Stimulated activated CD4-positive, alpha-beta T cell treated with anti-CD3 and anti-CD28 coated beads, Interleukin-15, amount 100 ng/mL, for 48 hours (primary cell): ENCODE data around the gene EZR.

Experiments used
- DNase-seq, 2 donors: peaks; one replicate each; pipeline ENCODE4 v3.0.0-alpha.2; 2020; ENCODE audit warnings: low read depth in 2 of 2

Gene EZR

GRCh38 chr6:158735009-158735408 lies 84.2 kb downstream of the EZR start:
- DNase-seq: no peak

GRCh38 chr6:158730541-158730907 lies 88.6 kb downstream of the EZR start:
- DNase-seq: no peak

- no peak for DNase-seq
These were observed 89.1 kb downstream of the EZR start for GRCh38 chr6:158729906-158730540.

DNA sequence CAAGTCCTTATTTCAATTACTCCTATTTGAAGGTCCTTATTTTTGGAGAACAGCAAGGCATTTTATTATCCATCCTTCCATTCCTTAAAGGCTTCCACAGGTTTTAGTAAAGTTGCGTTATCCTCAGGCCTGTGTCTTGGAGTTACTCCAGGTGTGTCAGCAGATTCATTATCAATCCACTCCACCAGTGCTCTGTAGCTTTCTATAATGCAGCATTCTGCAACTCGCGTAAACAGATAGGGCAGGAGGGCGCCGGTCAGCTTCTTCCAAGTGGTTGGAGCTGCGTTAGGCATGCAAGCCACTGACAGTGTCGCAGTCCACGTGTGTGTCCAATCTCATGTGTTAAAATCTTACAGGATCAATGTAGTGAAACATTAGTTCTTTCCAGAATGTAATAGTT lies 93.5 kb downstream of the EZR start:
- DNase-seq: no peak

DNA sequence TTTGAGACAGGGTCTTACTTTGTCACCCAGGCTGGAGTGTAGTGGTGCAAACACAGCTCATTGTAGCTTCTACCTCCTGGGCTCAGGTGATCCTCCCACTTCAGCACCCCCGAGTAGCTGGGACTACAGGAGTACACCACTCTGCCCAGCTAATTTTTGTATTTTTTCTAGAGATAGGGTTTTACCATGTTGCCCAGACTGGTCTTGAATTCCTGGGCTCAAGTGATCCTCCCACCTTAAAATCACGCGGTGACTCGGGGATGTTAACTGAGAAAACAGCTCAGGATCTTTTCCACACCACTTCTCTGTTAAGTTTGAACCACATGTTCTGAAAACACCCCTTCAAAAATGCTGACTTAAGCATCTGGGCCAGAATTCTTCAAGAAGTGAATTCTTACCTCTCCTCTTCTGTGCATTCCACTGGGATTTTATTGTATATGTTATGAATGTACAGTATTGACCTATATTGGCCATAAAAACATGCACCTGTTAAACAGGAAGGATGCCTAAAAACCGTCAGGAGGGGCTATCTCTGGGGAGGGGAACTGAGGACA lies 96.9 kb downstream of the EZR start:
- DNase-seq: no peak

GRCh38 chr6:158718461-158719046 lies 100.6 kb downstream of the EZR start:
- DNase-seq: no peak

DNA sequence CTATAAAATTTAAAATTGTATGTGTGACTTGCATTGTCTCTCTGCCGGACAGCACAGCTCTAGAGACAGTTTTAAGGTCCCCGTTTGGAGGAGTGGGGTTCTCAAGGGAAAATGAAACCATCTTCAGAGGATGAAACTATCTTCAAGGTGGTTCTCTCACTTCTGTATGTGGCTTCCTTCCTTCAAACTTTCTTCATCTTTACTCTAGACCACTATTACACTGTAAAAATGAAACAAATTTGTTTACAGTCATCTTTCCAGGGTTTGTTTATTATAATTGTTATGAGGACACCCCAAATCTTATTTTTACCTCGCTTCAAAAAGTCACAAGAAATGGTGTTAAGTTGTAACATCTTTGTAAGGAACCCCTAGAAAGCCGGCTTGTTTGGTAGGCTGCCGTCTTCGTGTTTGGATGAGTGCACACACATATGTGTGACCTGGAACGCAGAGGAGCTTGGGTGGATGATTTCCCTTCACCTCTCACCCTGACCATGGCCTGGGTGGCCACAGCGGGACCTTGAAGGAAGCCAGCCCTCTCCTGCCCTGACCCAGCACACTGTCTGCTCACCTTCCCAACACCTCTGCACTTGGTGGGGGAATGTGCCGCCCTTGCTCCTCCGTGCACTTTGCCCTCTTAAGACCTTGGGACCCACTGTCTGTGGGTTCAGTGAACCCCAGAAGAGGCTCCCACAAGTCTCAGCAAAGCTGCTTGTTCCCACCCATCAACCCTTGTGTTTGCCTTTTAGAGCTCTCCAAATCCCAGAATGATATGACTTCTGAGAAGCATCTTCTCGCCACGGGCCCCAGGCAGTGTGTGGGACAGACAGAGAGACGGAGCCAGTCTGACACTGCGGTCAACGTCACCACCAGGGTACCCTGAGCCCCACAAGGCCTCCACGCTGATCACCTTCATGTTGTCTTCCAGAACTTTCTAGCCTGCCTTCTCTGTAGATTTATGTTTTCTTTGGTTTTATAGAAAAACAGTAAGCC lies 101.5 kb downstream of the EZR start:
- DNase-seq: no peak
